ENCODE results near the gene ZBTB38.

ZBTB38 gene

GRCh38 chr3:141338881-141339280 lies 29.4 kb upstream of the ZBTB38 start:
- DNase-seq (ENCODE audit: low read depth in 2 of 3, low spot score in 1 of 3): no peak

DNA sequence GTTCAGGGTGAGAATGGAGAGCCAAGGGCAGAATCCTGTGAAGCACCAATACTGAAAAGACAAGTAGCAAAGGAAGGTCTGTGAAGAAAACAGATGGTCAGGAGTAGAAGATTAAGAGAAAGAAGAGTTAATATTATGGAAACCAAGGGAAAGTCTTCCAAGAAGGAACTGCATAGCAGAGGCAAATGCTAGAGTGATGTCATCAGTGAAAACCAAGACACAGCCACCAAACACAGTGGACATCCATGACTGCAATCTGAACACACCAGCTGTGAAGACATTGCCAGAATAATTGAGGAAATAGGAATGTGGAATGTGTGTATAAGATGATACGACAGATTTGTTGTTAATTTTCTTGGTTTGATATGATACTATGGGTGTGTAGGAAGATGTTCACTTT lies 26.8 kb upstream of the ZBTB38 start:
- no peak for DNase-seq (ENCODE audit: low read depth in 2 of 3, low spot score in 1 of 3)

- no peak for DNase-seq (ENCODE audit: low read depth in 2 of 3, low spot score in 1 of 3)
These were observed 25.9 kb upstream of the ZBTB38 start for GRCh38 chr3:141342386-141342785.

- DNase-seq (ENCODE audit: low read depth in 2 of 3, low spot score in 1 of 3): no peak
These were observed 25.2 kb upstream of the ZBTB38 start for GRCh38 chr3:141343077-141343476.

GRCh38 chr3:141343865-141344271 lies 24.4 kb upstream of the ZBTB38 start:
- DNase-seq (ENCODE audit: low read depth in 2 of 3, low spot score in 1 of 3): no peak

- DNase-seq (ENCODE audit: low read depth in 2 of 3, low spot score in 1 of 3): no peak
These were observed 22.8 kb upstream of the ZBTB38 start for GRCh38 chr3:141345528-141345927.

- DNase-seq (ENCODE audit: low read depth in 2 of 3, low spot score in 1 of 3): no peak
These were observed 22.3 kb upstream of the ZBTB38 start for GRCh38 chr3:141346007-141346406.

DNA sequence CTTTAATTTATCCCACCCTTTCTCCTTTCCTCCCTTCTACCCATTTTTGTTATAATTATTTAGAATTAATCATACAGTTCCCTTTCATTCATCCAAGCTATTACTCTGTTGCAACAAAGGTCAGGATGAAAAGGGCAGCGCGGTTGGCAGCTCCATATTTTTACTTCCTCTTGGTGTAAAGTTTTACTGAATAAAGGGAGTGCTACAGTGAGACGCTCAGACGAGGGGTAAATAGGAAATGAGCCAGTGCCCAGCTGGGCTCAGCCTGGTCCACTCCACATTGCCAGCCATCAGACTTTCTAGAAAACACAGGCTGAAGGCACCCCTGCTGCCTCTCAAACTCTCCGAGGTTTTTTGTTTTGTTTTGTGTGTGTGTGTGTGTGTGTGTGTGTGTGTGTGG lies 21.9 kb upstream of the ZBTB38 start:
- DNase-seq (ENCODE audit: low read depth in 2 of 3, low spot score in 1 of 3): no peak

- no peak for DNase-seq (ENCODE audit: low read depth in 2 of 3, low spot score in 1 of 3)
These were observed 21.5 kb upstream of the ZBTB38 start for GRCh38 chr3:141346839-141347238.

DNA sequence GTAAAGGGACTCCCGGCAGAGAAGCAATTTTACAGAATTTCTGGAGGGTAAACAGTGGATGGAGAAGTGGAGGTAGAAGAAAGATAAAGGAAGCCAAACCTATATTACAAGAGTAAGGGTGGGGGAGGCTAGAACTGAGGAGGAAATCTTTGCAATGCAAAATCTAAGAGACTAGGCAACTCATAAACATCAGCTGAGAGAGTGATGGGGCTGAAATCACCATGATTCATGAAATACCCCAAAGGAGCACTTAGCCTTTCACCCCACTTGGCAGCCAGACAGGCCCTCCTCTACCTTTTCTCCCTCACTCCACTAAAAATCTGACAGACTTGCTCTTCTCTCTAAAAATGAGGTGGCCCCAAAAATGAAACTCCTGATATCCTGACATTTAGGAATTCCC lies 19.5 kb upstream of the ZBTB38 start:
- no peak for DNase-seq (ENCODE audit: low read depth in 2 of 3, low spot score in 1 of 3)

GRCh38 chr3:141349711-141350110 lies 18.6 kb upstream of the ZBTB38 start:
- DNase-seq (ENCODE audit: low read depth in 2 of 3, low spot score in 1 of 3): no peak

DNA sequence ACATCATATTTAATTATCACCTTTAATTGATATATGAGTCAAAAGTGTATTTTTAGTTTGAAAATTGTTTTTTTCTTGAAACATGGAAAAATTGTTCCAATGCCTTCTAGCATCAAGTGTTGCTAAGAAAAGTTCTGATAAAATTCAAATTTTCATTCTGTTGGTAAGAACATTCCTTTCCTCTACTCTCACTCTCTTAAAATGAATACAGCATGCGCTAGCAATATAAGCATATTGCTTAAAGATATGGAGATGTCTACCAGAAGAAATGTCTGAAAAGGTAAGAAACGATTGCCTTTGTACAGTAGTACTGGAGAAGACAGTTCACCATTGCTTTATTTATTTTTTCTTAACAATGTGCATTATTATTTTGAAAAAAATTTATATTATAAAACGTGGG lies 17.6 kb upstream of the ZBTB38 start:
- no peak for DNase-seq (ENCODE audit: low read depth in 2 of 3, low spot score in 1 of 3)

GRCh38 chr3:141352262-141352984 lies 15.9 kb upstream of the ZBTB38 start:
- DNase-seq (ENCODE audit: low read depth in 2 of 3, low spot score in 1 of 3): no peak

GRCh38 chr3:141353652-141354495 lies 14.4 kb upstream of the ZBTB38 start:
- no peak for DNase-seq (ENCODE audit: low read depth in 2 of 3, low spot score in 1 of 3)

GRCh38 chr3:141354517-141354916 lies 13.8 kb upstream of the ZBTB38 start:
- DNase-seq (ENCODE audit: low read depth in 2 of 3, low spot score in 1 of 3): no peak

GRCh38 chr3:141355242-141355641 lies 13.1 kb upstream of the ZBTB38 start:
- DNase-seq (ENCODE audit: low read depth in 2 of 3, low spot score in 1 of 3): no peak

GRCh38 chr3:141356046-141356445 lies 12.3 kb upstream of the ZBTB38 start:
- DNase-seq (ENCODE audit: low read depth in 2 of 3, low spot score in 1 of 3): no peak

DNA sequence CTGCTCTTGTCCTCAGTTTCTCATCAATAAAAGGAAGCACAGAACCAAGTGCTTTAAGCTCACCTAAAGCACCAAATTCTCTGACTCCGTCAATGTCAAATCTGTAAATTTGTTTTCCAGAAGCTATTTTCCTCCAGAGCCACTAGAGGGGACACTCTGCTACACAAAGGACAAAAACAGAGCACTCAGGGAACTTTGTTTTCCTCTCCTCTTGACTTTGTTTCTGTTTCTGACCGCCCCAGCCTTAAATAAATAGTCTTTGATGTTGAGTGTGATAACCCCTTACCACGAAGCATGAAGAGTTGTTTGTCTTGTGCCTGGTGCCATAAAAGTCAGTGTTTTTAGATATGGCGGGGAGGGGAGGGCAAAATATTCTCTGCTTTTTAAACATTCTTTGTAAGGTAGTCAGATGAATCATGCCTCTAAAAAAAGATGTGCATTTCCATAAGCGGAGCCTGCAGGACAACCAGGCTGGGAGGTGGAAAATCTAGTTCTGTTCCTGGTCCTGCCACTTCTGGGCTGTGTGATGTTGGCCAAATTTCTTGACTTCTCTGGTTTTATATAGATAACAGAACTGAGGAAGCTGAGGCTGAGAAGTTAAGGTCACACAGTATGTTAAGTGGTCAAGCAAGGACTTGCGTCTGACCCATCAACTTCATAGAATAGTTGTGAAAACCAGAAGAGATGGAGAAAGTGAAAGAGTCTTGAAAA lies 7.3 kb upstream of the ZBTB38 start:
- DNase-seq (ENCODE audit: low read depth in 2 of 3, low spot score in 1 of 3): no peak

GRCh38 chr3:141362736-141363135 lies 5.6 kb upstream of the ZBTB38 start:
- no peak for DNase-seq (ENCODE audit: low read depth in 2 of 3, low spot score in 1 of 3)

- no peak for DNase-seq (ENCODE audit: low read depth in 2 of 3, low spot score in 1 of 3)
These were observed 3.1 kb upstream of the ZBTB38 start for GRCh38 chr3:141365201-141365600.

DNA sequence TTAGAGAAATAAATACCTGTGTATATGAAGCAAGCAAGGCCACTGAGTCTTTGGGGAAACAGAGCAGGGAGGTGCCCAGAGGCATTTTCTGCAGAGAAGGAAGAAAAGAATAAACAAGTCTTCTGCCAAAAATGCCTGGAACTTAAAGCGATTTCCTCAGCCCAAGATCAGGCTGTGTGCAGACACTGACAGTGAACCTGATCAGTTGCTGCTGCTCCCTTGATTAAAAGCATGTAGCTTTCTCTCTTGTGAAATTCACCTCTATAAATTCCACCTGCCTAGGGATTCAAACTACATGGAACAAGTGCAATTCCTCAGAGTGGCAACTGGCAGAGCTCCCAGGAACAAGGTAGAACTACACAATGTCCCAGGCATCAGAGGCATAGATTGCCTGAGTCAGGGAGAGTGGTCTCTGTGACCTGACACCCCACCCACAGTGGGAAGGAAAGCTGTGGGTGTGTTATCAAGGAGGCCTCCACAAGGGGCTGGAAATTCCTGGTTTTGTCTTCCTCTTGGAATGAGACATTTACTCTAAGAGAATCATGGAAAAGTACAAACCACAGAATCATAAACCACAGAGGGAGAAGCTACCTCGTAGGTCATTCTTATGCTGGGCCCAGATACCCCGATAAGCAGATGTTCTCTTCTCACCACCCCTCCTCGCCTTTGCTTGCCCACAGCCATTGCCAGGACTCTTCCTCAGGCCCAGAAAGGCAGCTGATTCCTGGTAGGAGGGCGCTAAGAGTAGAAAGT lies 1.8 kb upstream of the ZBTB38 start:
- DNase-seq (ENCODE audit: low read depth in 2 of 3, low spot score in 1 of 3): no peak
